ENCODE data around the gene RARG.

- TF ChIP-seq POLR2A (IDR thresholded peaks at IDR 0.05) = no peak
- TF ChIP-seq CTCF (IDR thresholded peaks at IDR 0.05) = no peak
Measured at GRCh38 chr12:53181935-53182334, 50.1 kb downstream of the RARG start.
